Neural crest cell (in vitro differentiated cells): ENCODE results near the gene ITSN1. TPM values are rescaled to one million over a fixed set of nuclear protein-coding genes. Genes with fewer than 3 reads are reported as not detected.

Experiments used
- DNase-seq: peaks from one replicate; pipeline ENCODE4 v3.0.0; 2021; ENCODE audit warnings: low read depth, mixed read lengths, low spot score
- H3K27ac Mint-ChIP-seq: one replicate; pipeline ENCODE4 v1.8.0; 2021; ENCODE audit warnings: mild to moderate bottlenecking, mixed read lengths; ENCODE audit not compliant: unreplicated experiment
- H3K27me3 Mint-ChIP-seq: 2 replicates; pipeline ENCODE4 v1.8.0; 2021; ENCODE audit warnings: low read depth, mild to moderate bottlenecking, mixed read lengths
- H3K36me3 Mint-ChIP-seq: 2 replicates; pipeline ENCODE4 v1.8.0; 2021; ENCODE audit warnings: low read depth, mild to moderate bottlenecking, mixed read lengths
- H3K4me1 Mint-ChIP-seq: 2 replicates; pipeline ENCODE4 v1.8.0; 2021; ENCODE audit warnings: mixed read lengths
- H3K4me3 Mint-ChIP-seq: one replicate; pipeline ENCODE4 v1.8.0; 2021; ENCODE audit warnings: mild to moderate bottlenecking, mixed read lengths
- H3K9me3 Mint-ChIP-seq: 2 replicates; pipeline ENCODE4 v1.8.0; 2021; ENCODE audit warnings: mixed read lengths
- total RNA-seq: library from RNA; stranded (reverse); gene quantifications from 2 replicates; pipeline ENCODE4 v1.2.1, GENCODE V29; 2021
- TF ChIP-seq, protein P1 (sequence below): fragments of 200-600 bp; sonication (generic); conservative IDR thresholded peaks from 2 replicates; pipeline ENCODE4 v1.5.0; 2021; ENCODE audit warnings: antibody characterized with exemption, mild to moderate bottlenecking

ITSN1 gene
- total RNA-seq, 1 donor from 2014 or later, result 62.7 TPM

DNA sequence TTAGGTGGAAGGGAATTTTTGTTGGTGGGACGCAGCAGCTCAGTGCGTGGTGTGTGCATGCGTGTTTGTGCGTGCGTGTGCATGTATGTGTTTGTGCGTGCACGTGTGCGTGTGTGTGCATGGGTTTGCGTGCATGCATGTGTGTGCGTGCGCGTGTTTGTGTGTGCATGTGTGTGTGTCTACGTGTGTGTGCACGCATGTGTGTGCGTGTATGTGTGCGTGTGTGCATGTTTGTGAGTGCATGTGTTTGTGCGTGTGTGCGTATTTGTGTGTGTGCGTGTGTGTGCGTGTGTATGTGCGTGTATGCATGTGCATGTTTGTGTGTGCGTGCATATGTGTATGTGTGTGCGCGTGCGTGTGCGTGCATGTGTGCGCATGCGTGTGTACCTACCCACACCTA is 253.1 kb downstream of the ITSN1 start:
- Mint-ChIP-seq H3K4me3 (peak overlapping the region; percentile 35), H3K9me3 (no peaks in the 10 kb centered on the region), H3K27ac (no peak overlapping the region), H3K4me1 (peaks cover 12% of the 10 kb centered on the region), H3K36me3 (no peaks in the 10 kb centered on the region), H3K27me3 (no peaks in the 10 kb centered on the region)
- TF ChIP-seq, protein P1, sequence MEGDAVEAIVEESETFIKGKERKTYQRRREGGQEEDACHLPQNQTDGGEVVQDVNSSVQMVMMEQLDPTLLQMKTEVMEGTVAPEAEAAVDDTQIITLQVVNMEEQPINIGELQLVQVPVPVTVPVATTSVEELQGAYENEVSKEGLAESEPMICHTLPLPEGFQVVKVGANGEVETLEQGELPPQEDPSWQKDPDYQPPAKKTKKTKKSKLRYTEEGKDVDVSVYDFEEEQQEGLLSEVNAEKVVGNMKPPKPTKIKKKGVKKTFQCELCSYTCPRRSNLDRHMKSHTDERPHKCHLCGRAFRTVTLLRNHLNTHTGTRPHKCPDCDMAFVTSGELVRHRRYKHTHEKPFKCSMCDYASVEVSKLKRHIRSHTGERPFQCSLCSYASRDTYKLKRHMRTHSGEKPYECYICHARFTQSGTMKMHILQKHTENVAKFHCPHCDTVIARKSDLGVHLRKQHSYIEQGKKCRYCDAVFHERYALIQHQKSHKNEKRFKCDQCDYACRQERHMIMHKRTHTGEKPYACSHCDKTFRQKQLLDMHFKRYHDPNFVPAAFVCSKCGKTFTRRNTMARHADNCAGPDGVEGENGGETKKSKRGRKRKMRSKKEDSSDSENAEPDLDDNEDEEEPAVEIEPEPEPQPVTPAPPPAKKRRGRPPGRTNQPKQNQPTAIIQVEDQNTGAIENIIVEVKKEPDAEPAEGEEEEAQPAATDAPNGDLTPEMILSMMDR, result no peak
- DNase-seq, result no peak

DNA sequence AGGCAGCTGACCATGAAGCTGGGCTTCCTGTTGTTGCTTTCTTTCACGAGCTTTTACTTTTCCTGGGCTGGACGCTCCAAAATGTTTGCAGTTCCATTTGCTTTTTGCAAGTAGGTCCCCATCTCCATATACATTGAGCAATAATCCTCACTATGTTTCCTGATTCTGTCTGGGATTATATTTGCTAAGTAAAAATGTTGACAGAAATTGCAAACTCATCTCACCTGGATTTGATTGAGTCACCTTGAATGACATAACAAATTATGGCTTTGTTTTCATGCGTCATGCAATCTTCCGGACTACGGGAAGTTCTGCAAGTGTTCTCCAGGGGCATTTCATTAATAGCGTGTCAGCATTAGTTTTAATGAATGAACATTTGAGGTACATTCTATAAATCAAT is 254.4 kb downstream of the ITSN1 start:
- H3K27me3 Mint-ChIP-seq, result no peaks in the 10 kb centered on the region
- H3K9me3 Mint-ChIP-seq, result no peaks in the 10 kb centered on the region
- peaks cover 15% of the 10 kb centered on the region for H3K4me1 Mint-ChIP-seq
- peaks cover 2% of the 10 kb centered on the region for H3K36me3 Mint-ChIP-seq
- H3K27ac Mint-ChIP-seq, result no peak overlapping the region
- TF ChIP-seq, protein P1, result no peak
- H3K4me3 Mint-ChIP-seq, result no peak overlapping the region
- DNase-seq, result no peak

DNA sequence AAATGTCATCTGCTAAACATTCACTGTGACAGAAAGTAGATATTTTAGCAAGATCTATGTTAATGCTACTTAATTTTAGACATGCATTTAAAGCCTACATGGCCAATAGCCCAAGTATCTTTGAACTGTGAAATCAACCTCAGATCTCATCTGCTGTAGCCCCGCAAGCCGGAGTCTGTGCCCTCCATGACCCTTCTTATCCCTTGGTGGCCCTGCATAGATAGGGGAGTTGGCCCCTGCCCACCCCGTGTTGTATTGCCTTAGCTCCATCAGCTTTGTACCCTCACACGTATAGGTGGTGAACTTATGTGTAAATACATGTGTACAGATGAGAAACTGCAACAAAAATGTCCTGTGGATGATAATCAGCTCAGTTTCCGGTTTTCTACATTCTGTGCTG is 254.8 kb downstream of the ITSN1 start:
- Mint-ChIP-seq H3K27ac (no peak overlapping the region), H3K4me3 (no peak overlapping the region)

DNA sequence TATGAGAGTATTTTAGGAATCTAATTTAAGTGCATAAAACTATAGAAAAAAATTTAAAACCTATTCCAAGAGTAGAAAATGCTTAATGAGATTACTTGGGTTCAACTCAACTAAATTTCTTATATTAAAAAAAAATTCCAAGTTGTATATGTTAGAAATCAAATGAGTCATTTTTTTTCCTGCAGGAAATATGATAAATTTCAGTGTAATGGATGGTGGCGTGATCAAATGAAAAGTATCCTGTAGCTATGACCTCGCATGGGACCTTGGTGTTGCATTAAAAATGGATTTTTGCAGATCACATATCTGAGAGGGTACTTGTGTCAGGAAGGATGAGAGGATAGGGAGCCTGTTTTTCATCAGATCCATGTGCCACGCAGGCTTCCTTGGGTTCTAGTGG is 255.4 kb downstream of the ITSN1 start:
- TF ChIP-seq, protein P1, result no peak
- H3K36me3 Mint-ChIP-seq, result peaks cover 3% of the 10 kb centered on the region
- DNase-seq, result no peak
- no peaks in the 10 kb centered on the region for H3K27me3 Mint-ChIP-seq
- H3K4me1 Mint-ChIP-seq, result peaks cover 17% of the 10 kb centered on the region
- H3K4me3 Mint-ChIP-seq, result no peak overlapping the region
- H3K27ac Mint-ChIP-seq, result no peak overlapping the region
- no peaks in the 10 kb centered on the region for H3K9me3 Mint-ChIP-seq

More for the DNA sequence above, 254.8 kb downstream of the ITSN1 start:
- H3K9me3 Mint-ChIP-seq, result no peaks in the 10 kb centered on the region
- H3K36me3 Mint-ChIP-seq, result peaks cover 3% of the 10 kb centered on the region
- no peak for DNase-seq
- TF ChIP-seq, protein P1, result no peak
- H3K4me1 Mint-ChIP-seq, result peaks cover 17% of the 10 kb centered on the region
- H3K27me3 Mint-ChIP-seq, result no peaks in the 10 kb centered on the region

DNA sequence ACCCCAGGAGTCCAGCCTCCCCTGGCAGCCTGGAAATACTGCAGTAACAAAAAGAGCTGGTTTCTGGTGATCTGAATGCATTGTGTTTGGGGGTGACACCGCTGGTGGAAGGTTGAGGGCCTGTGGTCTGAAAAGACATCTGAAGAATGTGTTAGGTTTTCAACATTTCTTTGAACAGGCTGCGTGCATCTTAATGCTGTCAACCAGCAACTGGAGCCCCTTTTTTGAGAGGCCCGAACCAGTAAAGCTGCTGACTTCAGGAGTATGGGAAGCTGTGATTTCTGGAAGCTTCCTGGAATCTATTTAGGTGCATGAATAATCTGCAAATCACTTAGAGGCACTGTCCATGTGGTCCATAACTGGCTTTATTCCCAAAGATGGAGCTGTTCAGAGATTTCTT is 256.3 kb downstream of the ITSN1 start:
- peaks cover 17% of the 10 kb centered on the region for H3K4me1 Mint-ChIP-seq
- H3K36me3 Mint-ChIP-seq, result peaks cover 6% of the 10 kb centered on the region
- TF ChIP-seq, protein P1, result no peak
- H3K9me3 Mint-ChIP-seq, result no peaks in the 10 kb centered on the region
- H3K4me3 Mint-ChIP-seq, result no peak overlapping the region
- H3K27me3 Mint-ChIP-seq, result no peaks in the 10 kb centered on the region
- no peak for DNase-seq
- H3K27ac Mint-ChIP-seq, result no peak overlapping the region

DNA sequence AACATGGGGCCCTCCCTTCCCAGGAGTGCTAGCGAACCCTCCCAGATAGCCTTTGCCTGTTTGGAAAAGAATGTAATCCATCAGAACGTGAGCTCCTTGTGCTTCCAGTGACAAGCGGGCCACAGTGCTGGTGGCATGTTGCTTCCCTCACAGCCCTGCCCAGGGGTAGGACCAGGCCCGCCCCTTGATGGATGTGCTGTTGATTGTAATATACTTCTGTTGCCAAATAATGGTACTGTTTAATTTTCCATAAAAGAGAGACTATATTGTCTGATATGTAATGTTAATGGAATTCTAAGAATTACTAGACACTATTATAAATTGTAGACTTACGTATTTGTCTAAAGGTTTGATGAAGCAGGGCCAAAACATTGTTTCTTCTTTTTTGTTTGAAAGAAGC is 256.9 kb downstream of the ITSN1 start:
- Mint-ChIP-seq H3K27ac (peak overlapping the region; percentile 90), H3K4me3 (no peak overlapping the region)

More for the DNA sequence above, 256.9 kb downstream of the ITSN1 start:
- H3K4me1 Mint-ChIP-seq, result peaks cover 17% of the 10 kb centered on the region
- DNase-seq, result no peak
- peaks cover 6% of the 10 kb centered on the region for H3K36me3 Mint-ChIP-seq
- no peaks in the 10 kb centered on the region for H3K27me3 Mint-ChIP-seq
- TF ChIP-seq, protein P1, result no peak
- H3K9me3 Mint-ChIP-seq, result no peaks in the 10 kb centered on the region
